NCI-H524 (cell line): Measurements from ENCODE around the gene INTS15.

Experiments
- DNase-seq, 2 experiments: peaks; one replicate each; lab custom pipeline; 2025; lab: John Stamatoyannopoulos, UW

The INTS15 gene

GRCh38 chr7:6642861-6643640 lies 53.2 kb downstream of the INTS15 start:
- no peak for DNase-seq

GRCh38 chr7:6643915-6644625 lies 54.2 kb downstream of the INTS15 start:
- DNase-seq: no peak

- no peak for DNase-seq
These were observed 54.9 kb downstream of the INTS15 start for GRCh38 chr7:6644728-6645127.

- no peak for DNase-seq
These were observed 56.6 kb downstream of the INTS15 start for GRCh38 chr7:6646465-6646864.

- DNase-seq: no peak
These were observed 57.3 kb downstream of the INTS15 start for GRCh38 chr7:6647080-6647479.

- no peak for DNase-seq
These were observed 57.7 kb downstream of the INTS15 start for GRCh38 chr7:6647541-6647940.

GRCh38 chr7:6648066-6648814 lies 58.4 kb downstream of the INTS15 start:
- no peak for DNase-seq

- no peak for DNase-seq
These were observed 58.9 kb downstream of the INTS15 start for GRCh38 chr7:6648815-6649104.

GRCh38 chr7:6649241-6649961 lies 59.6 kb downstream of the INTS15 start:
- no peak for DNase-seq

GRCh38 chr7:6650086-6650485 lies 60.3 kb downstream of the INTS15 start:
- DNase-seq: no peak

GRCh38 chr7:6650521-6651011 lies 60.7 kb downstream of the INTS15 start:
- DNase-seq: no peak

GRCh38 chr7:6651851-6652445 lies 62.1 kb downstream of the INTS15 start:
- no peak for DNase-seq

- no peak for DNase-seq
These were observed 62.7 kb downstream of the INTS15 start for GRCh38 chr7:6652446-6653011.

- DNase-seq: no peak
These were observed 63.5 kb downstream of the INTS15 start for GRCh38 chr7:6653071-6654003.

- DNase-seq: no peak
These were observed 64.5 kb downstream of the INTS15 start for GRCh38 chr7:6654113-6654841.

GRCh38 chr7:6654842-6655610 lies 65.2 kb downstream of the INTS15 start:
- DNase-seq: no peak

- DNase-seq: no peak
These were observed 66.0 kb downstream of the INTS15 start for GRCh38 chr7:6655636-6656385.

- no peak for DNase-seq
These were observed 66.6 kb downstream of the INTS15 start for GRCh38 chr7:6656413-6656812.
